Esophagus muscularis mucosa (tissue), 3 donors: ENCODE data around the gene TAP1.

Source experiments
- POLR2A ChIP-seq: fragments of 450-650 bp; IDR thresholded peaks from one replicate; pipeline ENCODE4 v1.6.1; 2017; ENCODE audit warnings: antibody characterized with exemption, moderate library complexity, mild to moderate bottlenecking, low read depth
- TF ChIP-seq, protein P1 (sequence below), 3 experiments: fragments of 200-600 bp in 2 of 3; fragments of 450-650 bp in 1 of 3; sonication (generic) in 2 of 3; IDR thresholded peaks; one replicate each; pipeline ENCODE4 v1.5.1; 2017 to 2019; ENCODE audit warnings: antibody characterized with exemption in 3 of 3, mild to moderate bottlenecking in 2 of 3, moderate library complexity in 1 of 3

DNA sequence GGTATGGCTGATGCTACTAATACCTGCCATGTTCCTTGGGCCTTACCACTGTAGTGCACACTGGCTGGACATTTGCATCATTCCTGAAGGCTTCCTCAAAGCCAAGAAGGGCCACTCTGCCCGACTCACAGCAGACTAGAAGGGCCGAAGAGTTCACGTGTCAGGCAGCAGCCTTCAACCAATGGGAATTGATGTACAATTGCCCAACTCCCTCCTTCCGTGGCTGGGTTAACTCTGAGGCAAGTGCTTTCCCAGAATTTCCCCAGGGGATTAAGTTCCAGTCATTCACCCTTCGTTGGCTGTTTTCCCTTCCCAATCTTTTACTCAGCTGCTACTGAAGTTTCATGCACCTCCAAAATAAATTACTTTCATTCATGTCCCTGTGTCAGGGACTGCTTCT, 30.3 kb upstream of the TAP1 start:
- TF ChIP-seq POLR2A, result no peak
- TF ChIP-seq, protein P1, sequence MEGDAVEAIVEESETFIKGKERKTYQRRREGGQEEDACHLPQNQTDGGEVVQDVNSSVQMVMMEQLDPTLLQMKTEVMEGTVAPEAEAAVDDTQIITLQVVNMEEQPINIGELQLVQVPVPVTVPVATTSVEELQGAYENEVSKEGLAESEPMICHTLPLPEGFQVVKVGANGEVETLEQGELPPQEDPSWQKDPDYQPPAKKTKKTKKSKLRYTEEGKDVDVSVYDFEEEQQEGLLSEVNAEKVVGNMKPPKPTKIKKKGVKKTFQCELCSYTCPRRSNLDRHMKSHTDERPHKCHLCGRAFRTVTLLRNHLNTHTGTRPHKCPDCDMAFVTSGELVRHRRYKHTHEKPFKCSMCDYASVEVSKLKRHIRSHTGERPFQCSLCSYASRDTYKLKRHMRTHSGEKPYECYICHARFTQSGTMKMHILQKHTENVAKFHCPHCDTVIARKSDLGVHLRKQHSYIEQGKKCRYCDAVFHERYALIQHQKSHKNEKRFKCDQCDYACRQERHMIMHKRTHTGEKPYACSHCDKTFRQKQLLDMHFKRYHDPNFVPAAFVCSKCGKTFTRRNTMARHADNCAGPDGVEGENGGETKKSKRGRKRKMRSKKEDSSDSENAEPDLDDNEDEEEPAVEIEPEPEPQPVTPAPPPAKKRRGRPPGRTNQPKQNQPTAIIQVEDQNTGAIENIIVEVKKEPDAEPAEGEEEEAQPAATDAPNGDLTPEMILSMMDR (IDR thresholded peaks at IDR 0.05), result no peak
